ENCODE results near the gene SIRT2.
"Not testable (repeated sequence)": the region's sequence is repeated elsewhere in the genome, so short reads cannot be mapped to it uniquely, and the experiment has no call there.

SIRT2 gene

GRCh38 chr19:38899447-38900201, at the start of gene SIRT2, which contains the start of gene NFKBIB:
Gene SIRT2 (minus strand): TSS chr19:38899618. CDS start chr19:38899521, 97 bp downstream.
Gene NFKBIB (plus strand): TSS chr19:38899969. CDS start chr19:38900033, 64 bp downstream.
- DNase-seq (ENCODE audit: low read depth in 2 of 2, low spot score in 1 of 2): peak; percentile 97 to 98

DNA sequence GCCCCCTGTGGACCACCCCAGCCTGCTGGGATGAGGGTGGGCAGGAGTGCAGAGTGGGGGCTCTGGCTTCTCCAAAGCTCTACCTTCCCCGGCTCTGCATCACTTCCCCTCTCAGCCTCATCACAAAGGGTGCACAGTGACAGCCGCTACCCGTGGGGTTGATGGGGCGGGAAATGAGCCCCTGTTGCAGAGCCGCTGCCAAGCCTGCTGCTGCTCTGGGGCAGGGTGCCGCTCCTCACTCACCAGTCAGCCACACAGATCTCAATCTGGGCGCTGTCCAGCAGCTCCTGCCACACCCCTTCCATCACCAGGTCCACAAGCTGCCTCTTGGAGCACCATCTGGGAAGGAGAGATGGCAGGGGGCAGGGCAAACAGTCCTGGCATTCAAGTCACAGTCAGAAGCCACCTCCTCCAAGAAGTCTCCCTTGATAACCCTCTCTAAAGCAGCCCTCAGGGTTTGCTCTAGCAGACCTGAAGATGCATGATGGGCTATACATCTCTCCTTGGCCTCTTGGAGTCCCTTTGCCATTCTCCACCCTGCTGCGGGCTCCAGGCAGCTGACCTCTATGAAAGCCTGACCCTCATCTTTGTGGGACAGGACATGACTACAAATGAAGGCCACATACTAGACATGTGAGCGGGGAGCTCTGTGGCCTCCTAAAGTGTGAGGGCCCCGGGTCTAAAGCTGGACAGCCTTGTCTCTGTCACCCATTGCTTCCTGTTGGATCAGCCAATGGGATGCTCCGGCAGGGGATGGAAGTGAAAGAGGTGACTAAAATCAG, 47.0 kb upstream of the SIRT2 start:
- no peak for DNase-seq (ENCODE audit: low read depth in 2 of 2, low spot score in 1 of 2)

DNA sequence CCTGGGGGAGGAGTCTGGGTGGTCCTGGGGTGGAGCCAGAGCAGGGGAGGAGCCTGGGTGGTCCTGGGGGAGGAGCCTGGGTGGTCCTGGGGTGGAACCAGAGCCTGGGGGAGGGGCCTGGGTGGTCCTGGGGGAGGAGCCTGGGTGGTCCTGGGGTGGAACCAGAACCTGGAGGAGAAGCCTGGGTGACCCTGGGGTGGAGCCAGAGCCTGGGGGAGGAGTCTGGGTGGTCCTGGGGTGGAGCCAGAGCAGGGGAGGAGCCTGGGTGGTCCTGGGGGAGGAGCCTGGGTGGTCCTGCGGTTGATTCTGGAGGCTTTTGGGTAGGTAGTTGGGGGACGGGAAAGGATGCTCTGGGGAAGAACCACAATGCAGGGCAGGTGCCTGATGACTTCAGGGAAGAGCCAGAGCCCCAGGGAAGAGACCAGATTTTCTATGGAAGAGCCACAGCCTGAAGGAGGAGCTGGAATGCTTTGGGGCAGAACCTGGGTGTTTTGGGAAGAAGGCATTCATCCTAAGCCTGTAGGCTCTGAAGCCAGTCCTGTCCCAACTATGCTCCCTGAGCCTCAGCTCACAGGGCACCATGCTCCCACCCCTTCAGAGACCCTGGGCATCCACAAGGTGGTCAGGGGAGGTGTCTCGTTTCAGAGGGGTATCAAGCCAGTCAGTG, 46.3 kb upstream of the SIRT2 start:
- DNase-seq (ENCODE audit: low read depth in 2 of 2, low spot score in 1 of 2): no peak

DNA sequence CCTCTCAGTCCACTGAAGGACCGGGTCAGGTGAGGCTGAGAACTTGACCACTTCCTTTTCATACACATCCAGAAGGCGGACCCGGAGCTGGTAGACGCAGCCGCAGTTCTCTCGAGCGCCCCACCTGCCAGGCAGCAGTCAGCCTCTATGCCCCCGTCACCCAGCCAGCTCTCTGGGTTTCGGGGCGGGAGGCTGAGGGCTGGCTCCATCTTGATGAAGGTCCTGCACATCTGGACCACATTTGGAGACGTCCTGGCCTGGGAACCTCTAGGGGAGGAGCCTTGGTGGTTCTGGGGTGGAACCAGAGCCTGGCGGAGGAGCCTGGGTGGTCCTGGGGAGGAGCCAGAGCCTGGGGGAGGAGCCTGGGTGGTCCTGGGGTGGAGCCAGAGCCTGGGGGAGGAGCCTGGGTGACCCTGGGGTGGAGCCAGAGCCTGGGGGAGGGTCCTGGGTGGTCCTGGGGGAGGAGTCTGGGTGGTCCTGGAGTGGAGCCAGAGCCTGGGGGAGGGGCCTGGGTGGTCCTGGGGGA, 45.6 kb upstream of the SIRT2 start:
- DNase-seq (ENCODE audit: low read depth in 2 of 2, low spot score in 1 of 2): no peak

- DNase-seq (ENCODE audit: low read depth in 2 of 2, low spot score in 1 of 2): no peak
Measured at GRCh38 chr19:38942471-38943181, 43.2 kb upstream of the SIRT2 start.

GRCh38 chr19:38941979-38942378, 42.6 kb upstream of the SIRT2 start:
- DNase-seq (ENCODE audit: low read depth in 2 of 2, low spot score in 1 of 2): no peak

GRCh38 chr19:38941466-38941865, 42.0 kb upstream of the SIRT2 start:
- DNase-seq (ENCODE audit: low read depth in 2 of 2, low spot score in 1 of 2): not testable (repeated sequence)

DNA sequence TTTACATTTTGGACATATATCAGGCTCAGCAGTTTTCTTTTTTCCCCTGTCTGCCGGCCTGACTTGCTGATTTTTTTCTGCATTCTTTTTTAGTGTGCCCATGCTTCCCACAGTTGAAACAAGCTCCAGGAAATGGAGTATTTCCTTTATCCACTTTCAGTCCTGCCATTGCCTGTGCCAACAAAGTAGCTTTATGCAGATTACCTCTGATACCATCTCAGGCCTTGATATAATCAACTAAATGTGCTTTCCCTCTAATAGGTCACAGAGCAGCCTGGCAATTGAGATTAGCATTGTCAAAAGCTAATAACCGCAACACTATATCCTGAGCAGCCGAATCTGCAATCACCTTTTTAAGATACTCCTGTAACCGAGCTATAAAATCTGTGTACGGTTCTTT, 40.5 kb upstream of the SIRT2 start:
- no peak for DNase-seq (ENCODE audit: low read depth in 2 of 2, low spot score in 1 of 2)

DNA sequence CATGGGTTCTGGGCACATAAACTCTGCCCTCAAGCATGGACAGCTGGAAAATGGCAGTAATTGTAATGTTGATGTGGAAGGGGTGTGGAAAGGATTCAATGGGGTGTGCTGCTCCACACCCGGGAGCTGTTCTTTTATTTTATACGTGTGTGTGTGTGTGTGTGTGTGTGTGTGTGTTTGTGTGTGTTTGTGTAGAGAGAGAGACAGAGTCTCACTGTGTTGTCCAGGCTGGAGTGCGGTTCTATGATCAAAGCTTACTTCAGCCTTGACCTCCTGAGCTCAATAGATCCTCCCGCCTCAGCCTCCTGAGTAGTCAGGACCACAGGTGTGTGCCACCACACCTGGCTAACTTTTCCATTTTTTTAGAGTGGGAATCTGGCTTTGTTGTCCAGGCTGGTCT, 34.1 kb upstream of the SIRT2 start:
- no peak for DNase-seq (ENCODE audit: low read depth in 2 of 2, low spot score in 1 of 2)

GRCh38 chr19:38932425-38933179, 33.2 kb upstream of the SIRT2 start:
- no peak for DNase-seq (ENCODE audit: low read depth in 2 of 2, low spot score in 1 of 2)

DNA sequence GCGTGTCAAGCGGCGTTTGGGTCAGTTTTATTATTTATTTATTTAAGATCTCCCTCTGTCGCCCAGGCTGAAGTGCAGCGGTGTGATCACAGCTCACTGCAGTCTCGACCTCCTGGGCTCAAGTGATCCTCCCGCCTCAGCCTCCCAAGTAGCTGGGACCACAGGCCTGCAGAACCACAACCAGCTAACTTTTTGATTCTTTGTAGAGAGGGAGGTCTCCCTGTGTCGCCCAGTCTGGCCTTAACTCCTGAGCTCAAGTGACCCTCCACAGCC, 32.0 kb upstream of the SIRT2 start:
- DNase-seq (ENCODE audit: low read depth in 2 of 2, low spot score in 1 of 2): no peak

DNA sequence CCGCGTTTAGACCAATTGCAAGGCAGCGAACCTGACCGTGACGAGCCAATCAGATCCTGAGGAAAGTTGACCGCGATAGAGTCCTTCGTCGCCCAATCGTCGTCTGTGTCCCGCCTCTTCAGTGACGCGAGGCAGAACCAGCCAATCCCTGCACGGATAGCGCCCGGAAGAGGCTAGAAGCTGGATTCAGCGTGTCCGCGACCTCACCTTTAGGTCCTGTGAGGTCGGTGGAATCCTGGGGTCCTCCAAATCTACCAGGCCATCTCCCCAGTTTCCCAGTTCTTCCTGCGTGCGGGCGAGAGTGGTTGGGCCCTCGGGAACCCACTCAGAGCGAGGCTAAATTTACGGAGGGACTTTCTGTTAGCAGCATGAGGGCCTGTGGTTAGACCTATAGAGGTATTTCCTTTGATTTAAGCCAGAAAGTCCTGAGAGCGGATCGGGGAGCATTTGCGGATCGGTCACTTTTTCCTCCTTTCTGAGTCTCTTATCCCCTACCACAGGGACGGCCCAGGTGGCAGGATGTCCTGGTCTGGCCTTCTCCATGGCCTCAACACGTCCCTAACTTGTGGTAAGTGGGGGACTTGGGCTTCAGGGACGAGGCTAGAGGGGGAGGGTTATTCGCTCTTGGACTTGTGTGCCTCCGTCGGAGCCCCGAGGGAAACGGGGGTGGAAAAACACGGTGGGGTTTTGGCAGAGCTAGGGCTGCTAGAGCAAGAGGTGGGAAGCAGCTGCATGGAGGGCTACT, 31.5 kb upstream of the SIRT2 start, which contains the start of gene MRPS12:
MRPS12 (plus strand) TSS at position 169 of the 745 bp plus-strand sequence; CDS start at position 520, 351 bp downstream.
- DNase-seq (ENCODE audit: low read depth in 2 of 2, low spot score in 1 of 2): peak; percentile 92 to 95

DNA sequence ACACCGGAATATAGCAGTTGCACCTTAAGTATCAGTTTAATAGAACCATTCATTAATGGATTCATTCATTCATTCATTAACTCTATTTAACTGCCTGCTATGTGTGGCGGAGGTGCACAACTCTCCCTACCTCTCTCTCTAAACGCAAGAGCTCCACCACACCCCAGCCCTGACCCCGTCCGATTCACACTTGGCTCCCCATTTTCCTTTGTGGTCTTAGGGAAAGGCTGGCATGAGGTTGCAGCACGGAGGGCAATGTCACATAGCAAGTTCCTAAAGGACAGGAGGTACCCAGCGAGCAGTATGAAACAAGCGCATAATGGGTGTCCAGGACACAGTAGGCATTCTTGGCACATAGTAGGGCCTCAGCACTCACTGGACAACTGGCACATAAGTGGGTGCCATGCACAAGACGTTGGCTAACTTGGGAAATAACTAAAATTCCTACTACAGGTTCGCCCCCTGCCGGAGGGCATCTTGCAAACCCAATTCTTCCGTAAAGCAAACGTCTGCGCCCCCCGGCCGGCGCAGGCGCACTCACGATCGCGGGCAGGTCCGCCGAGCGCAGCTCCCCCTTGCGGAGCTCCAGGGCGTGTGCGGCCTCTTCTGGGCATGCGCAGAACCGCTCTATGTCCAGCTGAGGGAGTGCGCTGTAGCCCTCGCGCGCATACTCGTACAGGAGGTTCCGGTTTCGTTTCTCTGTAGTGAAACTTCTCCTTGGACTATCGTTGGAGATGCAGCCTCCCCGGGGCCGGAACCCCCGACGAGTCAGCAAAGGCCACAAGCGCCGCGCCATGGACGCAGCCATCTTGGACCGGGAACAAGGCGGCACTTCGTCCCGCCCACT, 30.7 kb upstream of the SIRT2 start, which contains the start of gene SARS2:
SARS2 (minus strand) TSS at position 835 of the 847 bp plus-strand sequence; CDS start at position 808, 27 bp downstream.
- DNase-seq (ENCODE audit: low read depth in 2 of 2, low spot score in 1 of 2): peak in 1 of 2 donors; percentile 86

DNA sequence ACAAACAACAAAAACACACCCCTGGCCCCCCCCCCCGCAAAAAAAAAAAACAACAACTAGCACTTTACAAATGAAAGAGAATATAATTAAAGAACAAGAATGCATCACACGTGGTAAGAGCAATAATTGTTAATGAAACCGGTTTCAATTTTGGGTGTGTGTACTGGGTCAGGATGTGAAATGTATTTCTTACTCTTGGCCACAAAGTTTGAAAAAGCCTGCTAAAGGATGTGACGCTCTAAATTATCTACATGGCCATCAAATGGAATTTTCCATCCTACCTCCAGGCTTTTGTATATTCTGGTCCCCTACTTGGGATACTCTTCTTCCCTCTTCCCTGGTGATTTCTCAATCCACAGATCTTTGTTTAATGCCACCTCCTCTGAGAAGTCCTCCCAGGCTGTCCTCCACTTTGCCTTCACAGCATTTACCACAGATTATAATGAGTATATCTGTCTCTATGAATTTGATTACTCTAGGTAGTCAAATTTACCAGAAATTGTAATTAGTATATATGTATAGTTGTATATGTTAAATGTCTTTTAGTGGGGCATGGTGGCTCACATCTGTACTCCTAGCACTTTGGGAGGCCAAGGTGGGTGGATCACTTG, 29.1 kb upstream of the SIRT2 start:
- DNase-seq (ENCODE audit: low read depth in 2 of 2, low spot score in 1 of 2): no peak

- no peak for DNase-seq (ENCODE audit: low read depth in 2 of 2, low spot score in 1 of 2)
Measured at GRCh38 chr19:38924388-38924787, 25.0 kb upstream of the SIRT2 start.

- DNase-seq (ENCODE audit: low read depth in 2 of 2, low spot score in 1 of 2): no peak
Measured at GRCh38 chr19:38922482-38922881, 23.1 kb upstream of the SIRT2 start.

- no peak for DNase-seq (ENCODE audit: low read depth in 2 of 2, low spot score in 1 of 2)
Measured at GRCh38 chr19:38921420-38922274, 22.2 kb upstream of the SIRT2 start.
